HEK293 (cell line): ENCODE measurements around the gene PPY.

Experiments
- BCL11A ChIP-seq: fragments of 450-650 bp; formaldehyde crosslinking; IDR thresholded peaks from 2 replicates; pipeline ENCODE4 v1.5.1; 2016; ENCODE audit warnings: low read depth, missing biosample characterization, missing genetic modification characterization
- GLI4 ChIP-seq: fragments of 450-650 bp; formaldehyde crosslinking; IDR thresholded peaks from 2 replicates; pipeline ENCODE4 v1.5.1; 2016; ENCODE audit warnings: missing biosample characterization, missing genetic modification characterization
- KLF10 ChIP-seq: fragments of 450-650 bp; IDR thresholded peaks from 2 replicates; pipeline ENCODE4 v1.5.1; 2018; ENCODE audit warnings: missing biosample characterization, mild to moderate bottlenecking, missing genetic modification characterization
- OVOL3 ChIP-seq: fragments of 450-650 bp; formaldehyde crosslinking; IDR thresholded peaks from 2 replicates; pipeline ENCODE4 v1.5.1; 2016; ENCODE audit warnings: missing biosample characterization, missing genetic modification characterization
- SP2 ChIP-seq: fragments of 450-650 bp; formaldehyde crosslinking; IDR thresholded peaks from 2 replicates; pipeline ENCODE4 v1.5.1; 2016; ENCODE audit warnings: missing biosample characterization, missing genetic modification characterization
- YY2 ChIP-seq: fragments of 450-650 bp; formaldehyde crosslinking; IDR thresholded peaks from 2 replicates; pipeline ENCODE4 v1.5.1; 2016; ENCODE audit warnings: missing biosample characterization, missing genetic modification characterization
- ZBTB48 ChIP-seq: fragments of 450-650 bp; formaldehyde crosslinking; IDR thresholded peaks from 2 replicates; pipeline ENCODE4 v1.5.1; 2016; ENCODE audit warnings: missing biosample characterization, missing genetic modification characterization
- ZIC2 ChIP-seq: fragments of 450-650 bp; formaldehyde crosslinking; IDR thresholded peaks from 2 replicates; pipeline ENCODE4 v1.5.1; 2016; ENCODE audit warnings: missing biosample characterization, missing genetic modification characterization
- ZNF140 ChIP-seq: fragments of 450-650 bp; formaldehyde crosslinking; IDR thresholded peaks from 2 replicates; pipeline ENCODE4 v1.5.1; 2016; ENCODE audit warnings: missing biosample characterization, missing genetic modification characterization
- ZNF221 ChIP-seq: fragments of 450-650 bp; formaldehyde crosslinking; IDR thresholded peaks from 2 replicates; pipeline ENCODE4 v1.5.1; 2017; ENCODE audit warnings: missing biosample characterization, missing genetic modification characterization, borderline replicate concordance
- ZNF335 ChIP-seq: fragments of 450-650 bp; formaldehyde crosslinking; conservative IDR thresholded peaks from 2 replicates; pipeline ENCODE4 v1.5.1; 2016; ENCODE audit warnings: missing biosample characterization, missing genetic modification characterization
- ZNF341 ChIP-seq: fragments of 450-650 bp; formaldehyde crosslinking; IDR thresholded peaks from 2 replicates; pipeline ENCODE4; 2016; ENCODE audit warnings: low read depth, missing biosample characterization, missing genetic modification characterization
- ZNF350 ChIP-seq: fragments of 450-650 bp; formaldehyde crosslinking; IDR thresholded peaks from 2 replicates; pipeline ENCODE4 v1.5.0; 2017; ENCODE audit warnings: missing biosample characterization, mild to moderate bottlenecking, missing genetic modification characterization
- ZNF423 ChIP-seq: fragments of 450-650 bp; formaldehyde crosslinking; IDR thresholded peaks from 2 replicates; pipeline ENCODE4 v1.5.1; 2016; ENCODE audit warnings: missing biosample characterization, missing genetic modification characterization
- ZNF426 ChIP-seq: fragments of 450-650 bp; formaldehyde crosslinking; IDR thresholded peaks from 2 replicates; pipeline ENCODE4 v1.5.1; 2017; ENCODE audit warnings: missing biosample characterization, missing genetic modification characterization, mild to moderate bottlenecking, inconsistent platforms, moderate library complexity
- ZNF623 ChIP-seq: fragments of 450-650 bp; formaldehyde crosslinking; IDR thresholded peaks from 2 replicates; pipeline ENCODE4 v1.5.1; 2016; ENCODE audit warnings: missing biosample characterization, missing genetic modification characterization
- ZNF624 ChIP-seq: fragments of 450-650 bp; formaldehyde crosslinking; IDR thresholded peaks from 2 replicates; pipeline ENCODE4 v1.5.1; 2017; ENCODE audit warnings: missing biosample characterization, missing genetic modification characterization
- ZNF629 ChIP-seq: fragments of 450-650 bp; formaldehyde crosslinking; IDR thresholded peaks from 2 replicates; pipeline ENCODE4 v1.5.1; 2017; ENCODE audit warnings: missing biosample characterization, missing genetic modification characterization
- ZNF654 ChIP-seq: fragments of 450-650 bp; formaldehyde crosslinking; IDR thresholded peaks from 2 replicates; pipeline ENCODE4 v1.5.1; 2016; ENCODE audit warnings: low read depth, missing biosample characterization, missing genetic modification characterization
- ZNF670 ChIP-seq: fragments of 450-650 bp; formaldehyde crosslinking; IDR thresholded peaks from 2 replicates; pipeline ENCODE4 v1.5.1; 2016; ENCODE audit warnings: missing biosample characterization, missing genetic modification characterization, low read depth
- TF ChIP-seq, protein P1 (sequence below): fragments of 450-650 bp; formaldehyde crosslinking; IDR thresholded peaks from 2 replicates; pipeline ENCODE4 v1.5.1; 2016; ENCODE audit warnings: missing biosample characterization, missing genetic modification characterization
- TF ChIP-seq, protein P2 (sequence below): fragments of 450-650 bp; formaldehyde crosslinking; IDR thresholded peaks from 2 replicates; pipeline ENCODE4 v1.5.1; 2016; ENCODE audit warnings: missing biosample characterization, missing genetic modification characterization, low read depth
- TF ChIP-seq, protein P3 (sequence below): fragments of 450-650 bp; formaldehyde crosslinking; IDR thresholded peaks from 2 replicates; pipeline ENCODE4 v1.5.1; 2016; ENCODE audit warnings: missing biosample characterization, missing genetic modification characterization
- TF ChIP-seq, protein P4 (sequence below): fragments of 450-650 bp; formaldehyde crosslinking; IDR thresholded peaks from 2 replicates; pipeline ENCODE4 v1.5.1; 2016; ENCODE audit warnings: missing biosample characterization, missing genetic modification characterization, low read depth
- TF ChIP-seq, protein P5 (sequence below): fragments of 450-650 bp; formaldehyde crosslinking; IDR thresholded peaks from 2 replicates; pipeline ENCODE4 v1.5.1; 2016; ENCODE audit warnings: missing biosample characterization, missing genetic modification characterization
- TF ChIP-seq, protein P6 (sequence below): fragments of 450-650 bp; formaldehyde crosslinking; conservative IDR thresholded peaks from 2 replicates; pipeline ENCODE4 v1.5.1; 2016; ENCODE audit warnings: low read depth, missing biosample characterization, missing genetic modification characterization

Gene PPY

DNA sequence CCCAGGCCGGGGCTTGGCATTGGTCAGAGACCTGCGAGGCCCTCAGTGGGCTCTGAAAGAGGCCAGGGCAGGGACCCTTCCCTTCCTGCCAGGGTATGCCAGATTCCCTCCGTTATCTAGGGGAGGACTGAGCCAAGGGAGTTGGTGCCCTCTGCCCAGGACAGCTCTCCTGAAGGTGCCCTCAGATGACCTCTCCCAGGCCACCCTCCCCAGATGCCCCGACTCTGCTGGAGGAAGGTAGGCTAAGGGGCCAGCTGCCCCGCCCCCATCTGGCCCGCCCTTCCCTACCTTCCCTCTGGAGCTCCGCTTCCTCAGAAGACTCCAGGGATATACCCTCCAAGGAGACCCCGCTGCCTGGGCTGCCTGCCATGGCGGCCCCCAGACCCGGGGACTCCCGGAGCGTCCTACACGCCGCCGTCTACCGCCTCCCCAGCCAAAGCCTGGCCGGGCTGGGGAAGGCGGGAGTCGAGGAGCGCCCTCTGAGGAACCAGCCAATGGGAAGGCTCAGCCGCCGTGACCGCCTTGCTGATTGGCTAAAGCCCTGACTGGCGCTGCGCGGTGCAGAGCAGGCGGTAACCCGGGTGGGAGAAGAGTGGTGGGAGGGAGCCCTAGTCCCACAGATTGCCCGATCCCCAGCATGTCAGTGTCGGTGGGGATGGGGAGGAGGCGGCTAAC is 42.0 kb downstream of the PPY start (continued):
- TF ChIP-seq, protein P1, sequence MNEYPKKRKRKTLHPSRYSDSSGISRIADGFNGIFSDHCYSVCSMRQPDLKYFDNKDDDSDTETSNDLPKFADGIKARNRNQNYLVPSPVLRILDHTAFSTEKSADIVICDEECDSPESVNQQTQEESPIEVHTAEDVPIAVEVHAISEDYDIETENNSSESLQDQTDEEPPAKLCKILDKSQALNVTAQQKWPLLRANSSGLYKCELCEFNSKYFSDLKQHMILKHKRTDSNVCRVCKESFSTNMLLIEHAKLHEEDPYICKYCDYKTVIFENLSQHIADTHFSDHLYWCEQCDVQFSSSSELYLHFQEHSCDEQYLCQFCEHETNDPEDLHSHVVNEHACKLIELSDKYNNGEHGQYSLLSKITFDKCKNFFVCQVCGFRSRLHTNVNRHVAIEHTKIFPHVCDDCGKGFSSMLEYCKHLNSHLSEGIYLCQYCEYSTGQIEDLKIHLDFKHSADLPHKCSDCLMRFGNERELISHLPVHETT, result no peak
- TF ChIP-seq KLF10 (tag by site-specific recombination) (no peak), ZNF423 (tag by site-specific recombination) (no peak), ZNF221 (tag by site-specific recombination) (no peak), ZNF341 (peak; percentile 83), OVOL3 (tag by site-specific recombination) (no peak), ZNF629 (tag by site-specific recombination) (no peak), ZNF426 (tag by site-specific recombination) (no peak), ZNF350 (tag by site-specific recombination) (no peak), SP2 (tag by site-specific recombination) (peak; percentile 96), GLI4 (tag by site-specific recombination) (no peak), ZNF624 (tag by site-specific recombination) (no peak), ZNF335 (tag by site-specific recombination) (no peak; the same call in 1 of the 2 replicates), ZBTB48 (tag by site-specific recombination) (0 out of 2 replicates have a peak, but pooled peaks have one; percentile 39), ZNF670 (tag by site-specific recombination) (no peak), ZNF140 (tag by site-specific recombination) (no peak), ZIC2 (tag by site-specific recombination) (peak; percentile 47), BCL11A (tag by site-specific recombination) (peak; percentile 56; the same call in 1 of the 2 replicates), ZNF654 (no peak), YY2 (tag by site-specific recombination) (peak; percentile 44; the same call in 1 of the 2 replicates), ZNF623 (tag by site-specific recombination) (no peak)
- TF ChIP-seq, protein P2, sequence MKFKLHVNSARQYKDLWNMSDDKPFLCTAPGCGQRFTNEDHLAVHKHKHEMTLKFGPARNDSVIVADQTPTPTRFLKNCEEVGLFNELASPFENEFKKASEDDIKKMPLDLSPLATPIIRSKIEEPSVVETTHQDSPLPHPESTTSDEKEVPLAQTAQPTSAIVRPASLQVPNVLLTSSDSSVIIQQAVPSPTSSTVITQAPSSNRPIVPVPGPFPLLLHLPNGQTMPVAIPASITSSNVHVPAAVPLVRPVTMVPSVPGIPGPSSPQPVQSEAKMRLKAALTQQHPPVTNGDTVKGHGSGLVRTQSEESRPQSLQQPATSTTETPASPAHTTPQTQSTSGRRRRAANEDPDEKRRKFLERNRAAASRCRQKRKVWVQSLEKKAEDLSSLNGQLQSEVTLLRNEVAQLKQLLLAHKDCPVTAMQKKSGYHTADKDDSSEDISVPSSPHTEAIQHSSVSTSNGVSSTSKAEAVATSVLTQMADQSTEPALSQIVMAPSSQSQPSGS (tag by site-specific recombination), result no peak
- TF ChIP-seq, protein P3, sequence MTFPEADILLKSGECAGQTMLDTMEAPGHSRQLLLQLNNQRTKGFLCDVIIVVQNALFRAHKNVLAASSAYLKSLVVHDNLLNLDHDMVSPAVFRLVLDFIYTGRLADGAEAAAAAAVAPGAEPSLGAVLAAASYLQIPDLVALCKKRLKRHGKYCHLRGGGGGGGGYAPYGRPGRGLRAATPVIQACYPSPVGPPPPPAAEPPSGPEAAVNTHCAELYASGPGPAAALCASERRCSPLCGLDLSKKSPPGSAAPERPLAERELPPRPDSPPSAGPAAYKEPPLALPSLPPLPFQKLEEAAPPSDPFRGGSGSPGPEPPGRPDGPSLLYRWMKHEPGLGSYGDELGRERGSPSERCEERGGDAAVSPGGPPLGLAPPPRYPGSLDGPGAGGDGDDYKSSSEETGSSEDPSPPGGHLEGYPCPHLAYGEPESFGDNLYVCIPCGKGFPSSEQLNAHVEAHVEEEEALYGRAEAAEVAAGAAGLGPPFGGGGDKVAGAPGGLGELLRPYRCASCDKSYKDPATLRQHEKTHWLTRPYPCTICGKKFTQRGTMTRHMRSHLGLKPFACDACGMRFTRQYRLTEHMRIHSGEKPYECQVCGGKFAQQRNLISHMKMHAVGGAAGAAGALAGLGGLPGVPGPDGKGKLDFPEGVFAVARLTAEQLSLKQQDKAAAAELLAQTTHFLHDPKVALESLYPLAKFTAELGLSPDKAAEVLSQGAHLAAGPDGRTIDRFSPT (tag by site-specific recombination), result no peak
- TF ChIP-seq, protein P4, sequence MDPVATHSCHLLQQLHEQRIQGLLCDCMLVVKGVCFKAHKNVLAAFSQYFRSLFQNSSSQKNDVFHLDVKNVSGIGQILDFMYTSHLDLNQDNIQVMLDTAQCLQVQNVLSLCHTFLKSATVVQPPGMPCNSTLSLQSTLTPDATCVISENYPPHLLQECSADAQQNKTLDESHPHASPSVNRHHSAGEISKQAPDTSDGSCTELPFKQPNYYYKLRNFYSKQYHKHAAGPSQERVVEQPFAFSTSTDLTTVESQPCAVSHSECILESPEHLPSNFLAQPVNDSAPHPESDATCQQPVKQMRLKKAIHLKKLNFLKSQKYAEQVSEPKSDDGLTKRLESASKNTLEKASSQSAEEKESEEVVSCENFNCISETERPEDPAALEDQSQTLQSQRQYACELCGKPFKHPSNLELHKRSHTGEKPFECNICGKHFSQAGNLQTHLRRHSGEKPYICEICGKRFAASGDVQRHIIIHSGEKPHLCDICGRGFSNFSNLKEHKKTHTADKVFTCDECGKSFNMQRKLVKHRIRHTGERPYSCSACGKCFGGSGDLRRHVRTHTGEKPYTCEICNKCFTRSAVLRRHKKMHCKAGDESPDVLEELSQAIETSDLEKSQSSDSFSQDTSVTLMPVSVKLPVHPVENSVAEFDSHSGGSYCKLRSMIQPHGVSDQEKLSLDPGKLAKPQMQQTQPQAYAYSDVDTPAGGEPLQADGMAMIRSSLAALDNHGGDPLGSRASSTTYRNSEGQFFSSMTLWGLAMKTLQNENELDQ (tag by site-specific recombination), result no peak
- TF ChIP-seq, protein P5, sequence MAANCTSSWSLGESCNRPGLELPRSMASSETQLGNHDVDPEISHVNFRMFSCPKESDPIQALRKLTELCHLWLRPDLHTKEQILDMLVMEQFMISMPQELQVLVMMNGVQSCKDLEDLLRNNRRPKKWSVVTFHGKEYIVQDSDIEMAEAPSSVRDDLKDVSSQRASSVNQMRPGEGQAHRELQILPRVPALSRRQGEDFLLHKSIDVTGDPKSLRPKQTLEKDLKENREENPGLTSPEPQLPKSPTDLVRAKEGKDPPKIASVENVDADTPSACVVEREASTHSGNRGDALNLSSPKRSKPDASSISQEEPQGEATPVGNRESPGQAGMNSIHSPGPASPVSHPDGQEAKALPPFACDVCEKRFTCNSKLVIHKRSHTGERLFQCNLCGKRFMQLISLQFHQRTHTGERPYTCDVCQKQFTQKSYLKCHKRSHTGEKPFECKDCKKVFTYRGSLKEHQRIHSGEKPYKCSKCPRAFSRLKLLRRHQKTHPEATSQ (tag by site-specific recombination), result no peak
- TF ChIP-seq, protein P6, sequence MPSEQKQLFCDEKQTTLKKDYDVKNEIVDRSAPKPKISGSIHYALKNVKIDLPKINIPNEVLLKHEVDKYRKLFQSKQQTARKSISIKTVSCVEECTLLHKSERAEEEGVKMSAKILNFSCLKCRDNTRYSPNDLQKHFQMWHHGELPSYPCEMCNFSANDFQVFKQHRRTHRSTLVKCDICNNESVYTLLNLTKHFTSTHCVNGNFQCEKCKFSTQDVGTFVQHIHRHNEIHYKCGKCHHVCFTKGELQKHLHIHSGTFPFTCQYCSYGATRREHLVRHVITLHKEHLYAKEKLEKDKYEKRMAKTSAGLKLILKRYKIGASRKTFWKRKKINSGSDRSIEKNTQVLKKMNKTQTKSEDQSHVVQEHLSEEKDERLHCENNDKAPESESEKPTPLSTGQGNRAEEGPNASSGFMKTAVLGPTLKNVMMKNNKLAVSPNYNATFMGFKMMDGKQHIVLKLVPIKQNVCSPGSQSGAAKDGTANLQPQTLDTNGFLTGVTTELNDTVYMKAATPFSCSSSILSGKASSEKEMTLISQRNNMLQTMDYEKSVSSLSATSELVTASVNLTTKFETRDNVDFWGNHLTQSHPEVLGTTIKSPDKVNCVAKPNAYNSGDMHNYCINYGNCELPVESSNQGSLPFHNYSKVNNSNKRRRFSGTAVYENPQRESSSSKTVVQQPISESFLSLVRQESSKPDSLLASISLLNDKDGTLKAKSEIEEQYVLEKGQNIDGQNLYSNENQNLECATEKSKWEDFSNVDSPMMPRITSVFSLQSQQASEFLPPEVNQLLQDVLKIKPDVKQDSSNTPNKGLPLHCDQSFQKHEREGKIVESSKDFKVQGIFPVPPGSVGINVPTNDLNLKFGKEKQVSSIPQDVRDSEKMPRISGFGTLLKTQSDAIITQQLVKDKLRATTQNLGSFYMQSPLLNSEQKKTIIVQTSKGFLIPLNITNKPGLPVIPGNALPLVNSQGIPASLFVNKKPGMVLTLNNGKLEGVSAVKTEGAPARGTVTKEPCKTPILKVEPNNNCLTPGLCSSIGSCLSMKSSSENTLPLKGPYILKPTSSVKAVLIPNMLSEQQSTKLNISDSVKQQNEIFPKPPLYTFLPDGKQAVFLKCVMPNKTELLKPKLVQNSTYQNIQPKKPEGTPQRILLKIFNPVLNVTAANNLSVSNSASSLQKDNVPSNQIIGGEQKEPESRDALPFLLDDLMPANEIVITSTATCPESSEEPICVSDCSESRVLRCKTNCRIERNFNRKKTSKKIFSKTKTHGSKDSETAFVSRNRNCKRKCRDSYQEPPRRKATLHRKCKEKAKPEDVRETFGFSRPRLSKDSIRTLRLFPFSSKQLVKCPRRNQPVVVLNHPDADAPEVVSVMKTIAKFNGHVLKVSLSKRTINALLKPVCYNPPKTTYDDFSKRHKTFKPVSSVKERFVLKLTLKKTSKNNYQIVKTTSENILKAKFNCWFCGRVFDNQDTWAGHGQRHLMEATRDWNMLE (tag by site-specific recombination), result no peak
